H1 (cell line): ENCODE data around the gene ENTPD2. TPM values are rescaled to one million over a fixed set of nuclear protein-coding genes. Genes with fewer than 3 reads are reported as not detected.

Source experiments
- CTCF ChIA-PET: fragments of 300-600 bp; sonication (Branson Sonifier 250); formaldehyde crosslinking; loops from one replicate; lab custom pipeline; 2021; ENCODE audit not compliant: partially characterized antibody; lab: Charles Lee
- POLR2A ChIA-PET: fragments of 300-600 bp; sonication (Branson Sonifier 250); formaldehyde crosslinking; loops from one replicate; lab custom pipeline; 2021; ENCODE audit warnings: inconsistent platforms; ENCODE audit not compliant: partially characterized antibody; lab: Charles Lee
- DNase-seq, 2 experiments: peaks; one replicate each; pipeline versions ENCODE4 v3.0.0 to v3.0.0-alpha.2; 2010 to 2022; ENCODE audit warnings: low spot score in 2 of 2, low read depth in 1 of 2, mixed read lengths in 1 of 2
- FAIRE-seq: peaks from 2 replicates; lab custom pipeline; 2011; peaks lifted over from hg19 to GRCh38; lab: Jason Lieb, UNC
- H2AFZ ChIP-seq: 2 replicates; pipeline ENCODE4 v1.8.1; 2012; ENCODE audit warnings: low read length, inconsistent platforms
- H2AK5ac ChIP-seq: 2 replicates; pipeline ENCODE4 v1.6.1; 2013; ENCODE audit warnings: low read depth, low read length
- H2BK120ac ChIP-seq: replicated peaks from 2 replicates; pipeline ENCODE3; 2013; ENCODE audit warnings: low read depth, low read length, inconsistent platforms
- H2BK12ac ChIP-seq: 2 replicates; pipeline ENCODE4 v1.6.1; 2013; ENCODE audit warnings: low read depth, low read length
- H2BK15ac ChIP-seq: 2 replicates; pipeline ENCODE4 v1.6.1; 2013; ENCODE audit warnings: low read length
- H2BK20ac ChIP-seq: 2 replicates; pipeline ENCODE4 v1.6.1; 2013; ENCODE audit warnings: low read length
- H2BK5ac ChIP-seq: 2 replicates; pipeline ENCODE4 v1.6.1; 2013; ENCODE audit warnings: low read depth, low read length
- H3K14ac ChIP-seq: 2 replicates; pipeline ENCODE4 v1.6.1; 2013; ENCODE audit warnings: inconsistent platforms; ENCODE audit not compliant: insufficient read length
- H3K18ac ChIP-seq: 2 replicates; pipeline ENCODE4 v1.6.1; 2013; ENCODE audit warnings: low read length; ENCODE audit errors: extremely low read depth
- H3K23ac ChIP-seq: 2 replicates; pipeline ENCODE4 v1.6.1; 2013; ENCODE audit warnings: inconsistent platforms; ENCODE audit not compliant: insufficient read length
- H3K23me2 ChIP-seq: 2 replicates; pipeline ENCODE4 v1.6.1; 2013; ENCODE audit warnings: low read depth, low read length
- H3K27ac ChIP-seq: 2 replicates; pipeline ENCODE4 v1.6.1; 2011; ENCODE audit warnings: low read depth, low read length, inconsistent platforms
- H3K27me3 ChIP-seq, 4 experiments: replicated peaks in 1 of 4; 1 replicate in 1 of 4; 2 replicates in 3 of 4; pipeline versions ENCODE4 v1.6.1 to v1.8.1; 2011 to 2013; ENCODE audit warnings: low read length in 3 of 4, mild to moderate bottlenecking in 3 of 4, inconsistent platforms in 2 of 4, mixed read lengths in 2 of 4, moderate library complexity in 1 of 4; ENCODE audit not compliant: control insufficient read depth in 3 of 4, insufficient read depth in 3 of 4; ENCODE audit errors: extremely low read depth in 1 of 4
- H3K36me3 ChIP-seq, 4 experiments: 2 replicates each; pipeline versions ENCODE4 v1.6.1 to v1.8.1; 2011 to 2013; ENCODE audit warnings: mild to moderate bottlenecking in 4 of 4, low read length in 3 of 4, moderate library complexity in 2 of 4, control low read depth in 1 of 4, inconsistent platforms in 1 of 4; ENCODE audit not compliant: insufficient read depth in 4 of 4, control insufficient read depth in 2 of 4
- H3K4ac ChIP-seq: replicated peaks from 2 replicates; pipeline ENCODE3; 2013; ENCODE audit warnings: low read length, low read depth, mixed read lengths, inconsistent platforms; ENCODE audit not compliant: insufficient read length
- H3K4me1 ChIP-seq, 4 experiments: replicated peaks in 1 of 4; 1 replicate in 1 of 4; 2 replicates in 3 of 4; pipeline versions ENCODE4 v1.6.1 to v1.8.1; 2011 to 2013; ENCODE audit warnings: low read length in 3 of 4, inconsistent platforms in 2 of 4, mixed read lengths in 1 of 4; ENCODE audit not compliant: insufficient read depth in 4 of 4, control insufficient read depth in 3 of 4
- H3K4me2 ChIP-seq, 2 experiments: 2 replicates each; pipeline versions ENCODE4 v1.6.1 to v1.8.1; 2011 to 2013; ENCODE audit warnings: low read depth in 2 of 2, low read length in 2 of 2, control low read depth in 1 of 2, inconsistent platforms in 1 of 2, mild to moderate bottlenecking in 1 of 2; ENCODE audit not compliant: insufficient read depth in 1 of 2
- H3K4me3 ChIP-seq, 4 experiments: fragments of 200-600, 300-600 bp in 1 of 4; sonication (generic), shearing (Covaris generic), sonication (Bioruptor Twin) in 1 of 4; 2 replicates each; pipeline versions ENCODE4 v1.5.1 to v1.8.1; 2011 to 2016; ENCODE audit warnings: low read length in 4 of 4, low read depth in 3 of 4, control low read depth in 2 of 4, inconsistent platforms in 2 of 4, mild to moderate bottlenecking in 2 of 4, mixed read lengths in 1 of 4, moderate library complexity in 1 of 4; ENCODE audit not compliant: insufficient read depth in 2 of 4; ENCODE audit errors: extremely low read depth in 1 of 4
- H3K56ac ChIP-seq: replicated peaks from 2 replicates; pipeline ENCODE3; 2013; ENCODE audit warnings: low read depth, mild to moderate bottlenecking, mixed read lengths, low read length, inconsistent platforms; ENCODE audit not compliant: insufficient read length
- H3K79me1 ChIP-seq: 2 replicates; pipeline ENCODE4 v1.6.1; 2013; ENCODE audit warnings: low read depth, low read length, control low read depth
- H3K79me2 ChIP-seq, 2 experiments: 2 replicates each; pipeline versions ENCODE4 v1.6.1 to v1.8.1; 2012 to 2013; ENCODE audit warnings: low read length in 2 of 2, mild to moderate bottlenecking in 2 of 2, inconsistent platforms in 1 of 2; ENCODE audit not compliant: insufficient read depth in 2 of 2, control insufficient read depth in 1 of 2
- H3K9ac ChIP-seq, 4 experiments: replicated peaks in 1 of 4; 1 replicate in 1 of 4; 2 replicates in 3 of 4; pipeline versions ENCODE4 v1.6.1 to v1.8.1; 2011 to 2013; ENCODE audit warnings: low read depth in 3 of 4, low read length in 3 of 4, control low read depth in 2 of 4, mild to moderate bottlenecking in 2 of 4, moderate library complexity in 2 of 4, inconsistent platforms in 1 of 4; ENCODE audit errors: extremely low read depth in 1 of 4
- H3K9me3 ChIP-seq, 2 experiments: 2 replicates each; pipeline versions ENCODE4 v1.6.1 to v1.8.1; 2012 to 2013; ENCODE audit warnings: mild to moderate bottlenecking in 2 of 2, moderate library complexity in 2 of 2, control low read depth in 1 of 2, inconsistent platforms in 1 of 2, low read depth in 1 of 2, low read length in 1 of 2, mixed read lengths in 1 of 2; ENCODE audit not compliant: insufficient read depth in 2 of 2
- H4K20me1 ChIP-seq, 2 experiments: replicated peaks in 1 of 2; 2 replicates each; pipeline versions ENCODE3 to v1.8.1; 2011 to 2013; ENCODE audit warnings: inconsistent platforms in 2 of 2, low read length in 2 of 2, mild to moderate bottlenecking in 1 of 2; ENCODE audit not compliant: insufficient read depth in 2 of 2, control insufficient read depth in 1 of 2
- H4K5ac ChIP-seq: 2 replicates; pipeline ENCODE4 v1.6.1; 2013; ENCODE audit warnings: low read length, low read depth, mixed read lengths, inconsistent platforms; ENCODE audit not compliant: insufficient read length
- H4K8ac ChIP-seq: 2 replicates; pipeline ENCODE4 v1.8.0; 2013; ENCODE audit warnings: mild to moderate bottlenecking, moderate library complexity, low read length, inconsistent platforms; ENCODE audit not compliant: insufficient read depth; ENCODE audit errors: extremely low read depth
- H4K91ac ChIP-seq: replicated peaks from 2 replicates; pipeline ENCODE3; 2013; ENCODE audit warnings: low read length, mixed read lengths, inconsistent platforms; ENCODE audit not compliant: insufficient read length
- NANOG ChIP-seq: IDR thresholded peaks from 2 replicates; pipeline ENCODE4 v1.6.1; 2011; ENCODE audit warnings: low read length, low read depth, mild to moderate bottlenecking, inconsistent platforms; ENCODE audit not compliant: insufficient read depth, poor library complexity, severe bottlenecking
- RNF2 ChIP-seq: fragments of 200-900, 300-1000 bp; sonication (generic); IDR thresholded peaks from 2 replicates; pipeline ENCODE4 v1.7.1; 2016; ENCODE audit warnings: borderline replicate concordance, low read depth, mild to moderate bottlenecking, antibody characterized with exemption, low read length; ENCODE audit not compliant: poor library complexity, severe bottlenecking; ENCODE audit errors: missing control alignments
- SP2 ChIP-seq: IDR thresholded peaks from 2 replicates; pipeline ENCODE4 v1.6.1; 2012; ENCODE audit warnings: mild to moderate bottlenecking, low read length, inconsistent platforms
- SP4 ChIP-seq: IDR thresholded peaks from 2 replicates; pipeline ENCODE4 v1.6.1; 2012; ENCODE audit warnings: low read length, inconsistent platforms
- TAF7 ChIP-seq: optimal IDR thresholded peaks from 2 replicates; pipeline ENCODE3; 2011; ENCODE audit warnings: low read depth, mild to moderate bottlenecking, inconsistent platforms, low read length, moderate library complexity, borderline replicate concordance
- WGBS, 2 experiments: shearing (Covaris generic) in 1 of 2; methylation state at CpG; one replicate each; pipeline versions ENCODE4 v1.1.6 to v1.1.7; 2013 to 2015; ENCODE audit warnings: low lambda C conversion rate in 2 of 2, mixed read lengths in 2 of 2, inconsistent platforms in 1 of 2, low coverage in 1 of 2, missing lambda C conversion rate in 1 of 2; ENCODE audit not compliant: insufficient replicate concordance in 2 of 2, insufficient coverage in 1 of 2, insufficient read length in 1 of 2; ENCODE audit errors: extremely low coverage in 1 of 2, missing lambda C conversion rate in 1 of 2; 5-methylcytosine and 5-hydroxymethylcytosine counted together
- polyA plus RNA-seq, 7 experiments: library from polyadenylated mRNA; depleted of rRNA in 3 of 7; stranded (reverse) in 5 of 7; unstranded in 2 of 7; fragments of >200 nt in 5 of 7; fragments of 200-250 nt in 2 of 7; gene quantifications; 1 replicate in 5 of 7; 2 replicates in 1 of 7; 4 replicates in 1 of 7; pipeline versions ENCODE4 v1.2.1 to v1.2.3, GENCODE V29; 2011 to 2013; ENCODE audit warnings: missing spikeins in 2 of 7, mixed read lengths in 2 of 7
- total RNA-seq: library from RNA; stranded (reverse); fragmentation: NEBNext Ultra II Directional; extraction: Animal tissue kit (Norgen Biotek cat#: 25700); gene quantifications from 2 replicates; pipeline ENCODE4 v1.2.1, GENCODE V29; 2021

Gene ENTPD2
- total and polyA plus RNA-seq, 2 of the 8 experiments (the other 6 are each of a cell fraction or from before 2014, with no cell fraction given), result 0.65 to 3.8 TPM

- Histone ChIP-seq H2AK5ac (no peak overlapping the region), H3K56ac (no peak overlapping the region), H3K27me3 (no peaks in the 10 kb centered on the region; a peak in 3 of 7 replicates), H3K18ac (no peak overlapping the region), H3K4me2 (no peak overlapping the region), H3K36me3 (peaks cover 0 to 3% (median 0%) of the 10 kb centered on the region in 4 experiments; a peak in 1 of 8 replicates), H3K4me3 (no peak overlapping the region), H4K8ac (no peak overlapping the region), H3K9ac (no peak overlapping the region), H2BK5ac (no peak overlapping the region), H3K9me3 (no peaks in the 10 kb centered on the region), H2BK15ac (no peak overlapping the region), H4K5ac (no peak overlapping the region), H4K20me1 (peaks cover 2 to 9% of the 10 kb centered on the region in 2 experiments), H2BK20ac (no peak overlapping the region), H3K79me1 (peaks cover under 1% of the 10 kb centered on the region), H3K14ac (no peak overlapping the region), H3K4ac (no peak overlapping the region), H3K4me1 (peaks cover 0 to 2% (median 0%) of the 10 kb centered on the region in 4 experiments; a peak in 4 of 7 replicates), H4K91ac (no peak overlapping the region), H3K23me2 (no peaks in the 10 kb centered on the region), H3K79me2 (peaks cover 0 to 3% of the 10 kb centered on the region in 2 experiments; a peak in 1 of 4 replicates), H2AFZ (no peak overlapping the region), H2BK12ac (no peak overlapping the region), H3K23ac (no peak overlapping the region), H2BK120ac (no peak overlapping the region), H3K27ac (no peak overlapping the region)
- FAIRE-seq, result no peak
- WGBS, 2 experiments, result 83% methylated on average over 9 of the region's 9 CpGs; no CpG with 5 or more reads in 1 of the 2 experiments
- POLR2A ChIA-PET, result no interaction called here
- CTCF ChIA-PET, result interaction anchor here (0.6 to 2.1 kb wide), 9 partner anchors 10 to 110 kb away, joined by 3 to 14 read pairs (median 3); partner anchors contain the start of gene ABCA2
- TF ChIP-seq RNF2 (no peak), TAF7 (no peak), SP4 (no peak), SP2 (no peak), NANOG (no peak)
- DNase-seq, result no peak
These were observed 14.9 kb downstream of the ENTPD2 start for GRCh38 chr9:137038916-137039315.
